ENCODE measurements around the gene ABCC11.

ABCC11 gene

DNA sequence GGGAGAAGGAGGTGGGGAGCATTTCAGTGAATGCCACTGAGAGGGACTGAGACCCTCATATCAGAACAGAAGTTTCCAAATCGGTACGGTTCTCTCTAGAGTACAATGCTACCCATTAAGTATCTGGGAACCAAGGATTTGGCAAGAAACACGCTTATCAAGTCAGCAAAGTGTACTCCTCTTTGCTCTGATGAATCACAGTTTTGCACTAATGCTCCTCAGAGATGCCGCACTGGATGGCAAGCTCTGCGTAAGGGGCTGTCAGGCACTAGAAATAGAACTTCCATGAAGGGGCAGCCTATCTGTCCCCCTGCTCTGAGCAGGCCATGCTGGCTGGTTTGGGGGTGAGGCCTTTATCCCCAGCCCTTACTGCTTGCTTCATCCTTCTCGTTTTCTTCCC lies 86.8 kb downstream of the ABCC11 start:
- DNase-seq = no peak

DNA sequence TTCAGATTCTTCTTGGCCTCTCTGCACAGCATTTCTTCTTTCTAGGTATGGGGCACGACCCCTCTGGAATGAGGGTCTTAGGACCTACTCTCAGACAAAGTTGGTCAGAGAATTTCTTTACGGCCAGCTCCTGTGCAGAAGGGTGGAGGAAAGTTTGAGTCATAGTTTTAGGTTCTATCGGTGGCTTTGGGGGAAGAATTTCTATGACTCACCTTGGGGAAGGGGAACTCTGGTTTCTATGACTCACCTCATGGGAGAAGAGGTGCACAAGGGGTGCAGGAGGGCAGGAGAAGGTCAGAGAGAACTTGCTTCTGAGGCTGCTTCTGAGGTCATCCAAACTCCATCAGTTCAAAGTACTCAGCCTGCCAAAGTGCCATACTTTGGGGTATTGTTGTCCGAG lies 89.0 kb downstream of the ABCC11 start:
- DNase-seq = peak in 1 of 2 donors; percentile 7

DNA sequence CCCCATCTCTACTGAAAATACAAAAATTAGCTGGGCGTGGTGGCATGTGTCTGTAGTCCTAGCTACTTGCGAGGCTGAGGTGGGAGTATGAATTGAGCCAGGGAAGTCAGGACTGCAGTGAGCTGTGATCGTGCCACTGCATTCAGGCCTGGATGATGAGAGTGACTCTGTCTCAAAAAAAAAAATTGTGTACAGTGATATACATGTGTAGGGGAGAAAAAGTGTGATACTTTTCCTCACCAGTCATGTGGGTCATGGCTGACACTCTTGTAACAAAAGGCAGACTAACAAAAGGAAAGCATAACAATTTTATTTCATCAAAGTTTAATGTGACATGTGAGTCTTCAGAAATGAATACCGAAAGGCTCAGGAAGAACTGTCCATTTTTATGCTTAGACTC lies 89.5 kb downstream of the ABCC11 start:
- no peak for DNase-seq

- DNase-seq = no peak
These were observed 90.0 kb downstream of the ABCC11 start for GRCh38 chr16:48157302-48157701.

GRCh38 chr16:48156790-48157209 lies 90.5 kb downstream of the ABCC11 start:
- peak; percentile 79 for DNase-seq

GRCh38 chr16:48155926-48156789 lies 91.2 kb downstream of the ABCC11 start, which contains the start of gene ABCC12:
Gene ABCC12, minus strand, starts transcription at chr16:48155993. Its CDS starts 9,569 bp downstream, at chr16:48146424.
- no peak for DNase-seq

- DNase-seq = no peak
These were observed 93.6 kb downstream of the ABCC11 start for GRCh38 chr16:48153774-48154173.

- DNase-seq = no peak
These were observed 95.1 kb downstream of the ABCC11 start for GRCh38 chr16:48152226-48152625.

DNA sequence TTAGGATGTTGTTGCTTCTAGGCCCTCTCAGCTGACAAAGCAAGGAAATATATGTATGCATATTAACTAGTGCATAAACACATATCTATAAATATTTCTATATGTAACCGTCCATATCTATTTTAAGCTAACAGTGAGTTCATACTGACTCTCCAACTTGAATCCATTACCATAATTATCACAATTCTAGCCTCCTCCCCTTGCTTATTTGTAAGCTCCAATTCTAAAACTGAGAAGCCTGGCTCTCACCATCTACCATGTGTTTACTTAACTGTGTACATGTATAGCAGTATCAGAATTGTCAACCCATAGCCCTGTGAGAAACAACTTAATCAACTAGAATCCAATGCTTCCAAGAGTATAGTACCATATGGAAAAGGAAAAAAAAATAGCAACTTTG lies 96.6 kb downstream of the ABCC11 start:
- no peak for DNase-seq

GRCh38 chr16:48146710-48147109 lies 100.6 kb downstream of the ABCC11 start:
- no peak for DNase-seq

DNA sequence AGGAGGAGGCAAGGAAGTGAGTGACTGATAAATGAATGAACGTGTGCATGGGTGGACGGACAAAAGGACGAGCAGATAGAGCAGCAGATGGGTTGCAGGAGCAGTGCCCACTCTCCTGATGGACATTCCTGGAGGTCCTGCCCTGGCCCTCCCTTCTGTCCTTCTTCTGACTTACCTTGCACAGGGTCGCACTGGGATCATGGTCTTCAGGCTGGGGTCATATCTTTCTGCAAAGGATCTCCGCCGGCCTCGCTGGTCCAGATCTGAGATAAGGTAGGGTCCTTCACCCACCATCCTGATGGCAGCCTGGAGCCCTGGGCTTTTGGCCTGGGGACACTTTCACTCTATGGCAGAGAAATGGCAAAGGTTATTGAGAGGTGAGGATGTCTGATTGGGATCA lies 101.2 kb downstream of the ABCC11 start:
- DNase-seq = no peak

- DNase-seq = no peak
These were observed 103.4 kb downstream of the ABCC11 start for GRCh38 chr16:48143812-48144368.

GRCh38 chr16:48140821-48141220 lies 106.5 kb downstream of the ABCC11 start:
- no peak for DNase-seq

- DNase-seq = no peak
These were observed 107.8 kb downstream of the ABCC11 start for GRCh38 chr16:48139517-48139916.

DNA sequence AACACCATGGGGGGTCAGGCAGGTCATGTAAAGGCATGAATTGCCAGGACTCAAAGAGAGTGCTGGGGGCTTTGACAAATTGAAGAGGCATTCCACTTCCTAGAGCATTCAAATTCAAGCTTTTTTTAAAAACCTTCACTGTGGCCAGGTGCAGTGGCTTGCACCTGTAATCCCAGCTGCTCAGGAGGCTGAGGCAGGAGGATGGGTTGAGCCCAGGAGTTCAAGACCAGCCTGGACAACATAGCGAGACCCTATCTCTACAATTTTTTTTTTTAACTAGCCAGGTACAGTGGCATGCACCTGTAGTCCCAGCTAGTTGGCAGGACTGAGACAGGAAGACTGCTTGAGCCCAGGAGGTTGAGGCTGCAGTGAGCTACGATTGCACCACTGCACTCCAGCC lies 108.8 kb downstream of the ABCC11 start:
- DNase-seq = no peak

GRCh38 chr16:48137822-48138221 lies 109.5 kb downstream of the ABCC11 start:
- DNase-seq = no peak

DNA sequence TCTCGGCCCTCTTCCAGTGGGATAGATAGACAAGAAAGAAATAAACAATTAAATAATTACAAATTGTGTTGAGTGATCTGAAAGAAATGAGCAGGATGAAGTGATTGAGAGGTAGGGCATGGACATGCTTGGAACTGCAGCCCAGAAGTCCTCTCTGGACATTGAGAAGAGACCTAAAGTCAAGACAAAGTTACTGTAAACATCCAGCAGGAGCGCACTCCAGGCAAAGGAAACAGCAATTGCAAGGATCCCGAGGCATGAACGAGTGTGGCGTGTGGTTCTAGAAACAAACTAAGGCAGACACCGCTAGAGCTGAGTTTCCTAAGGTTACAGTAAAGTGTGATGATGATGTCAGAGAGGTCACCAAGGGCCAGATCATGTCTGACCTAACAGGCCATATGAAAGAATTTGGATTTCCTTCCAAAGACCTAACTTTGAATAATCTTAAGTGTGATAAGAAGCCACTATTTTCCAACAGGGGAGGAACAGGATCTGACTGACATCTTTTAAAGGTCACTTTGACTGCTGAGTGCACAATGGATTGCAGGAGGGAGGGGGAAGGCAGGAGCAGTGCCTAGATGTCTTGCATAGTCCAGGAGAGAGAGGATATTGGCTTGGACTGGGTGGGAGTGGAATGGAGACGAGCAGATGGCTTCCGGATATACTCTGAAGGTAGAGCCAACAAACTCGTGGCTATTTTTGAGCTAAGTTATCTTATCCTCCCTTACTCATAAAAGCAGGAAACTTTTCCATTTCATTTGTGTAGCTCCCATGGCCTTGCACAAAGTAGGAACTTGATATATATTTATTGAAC lies 110.6 kb downstream of the ABCC11 start:
- DNase-seq = no peak

DNA sequence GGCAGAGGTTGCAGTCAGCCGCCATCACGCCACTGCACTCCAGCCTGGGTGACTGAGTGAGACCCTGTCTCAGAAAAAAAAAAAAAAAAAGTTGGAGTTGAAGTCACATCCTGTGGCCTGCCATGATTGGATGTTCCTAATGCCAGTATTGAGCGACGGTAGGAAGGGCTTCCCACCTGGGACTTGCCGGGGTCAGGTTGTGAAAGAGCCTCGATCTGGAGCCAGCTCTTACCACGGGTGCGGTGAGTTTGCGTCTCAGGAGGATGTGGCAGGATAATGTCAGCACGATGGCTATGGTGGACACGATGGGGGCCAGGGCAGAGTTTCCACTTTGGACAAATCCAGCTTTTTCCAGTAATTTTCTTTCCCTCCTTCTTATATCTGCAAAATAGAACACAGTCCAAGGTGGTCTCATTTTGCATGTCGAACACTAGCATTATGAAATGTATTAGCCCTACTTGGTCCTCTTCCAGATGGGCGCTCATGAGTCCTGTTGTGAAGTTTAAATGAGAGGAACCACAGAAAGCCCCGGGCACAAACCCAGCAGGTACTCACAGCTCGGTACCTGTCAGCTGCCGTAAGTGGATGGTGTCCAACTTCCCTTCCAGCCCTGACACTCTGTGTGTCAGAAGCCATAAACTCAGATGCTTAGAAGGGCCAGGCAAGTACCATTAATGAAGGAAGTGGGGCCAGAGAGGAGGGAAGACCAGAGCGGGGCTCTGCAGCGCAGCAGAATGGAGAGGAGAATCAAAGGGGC lies 113.7 kb downstream of the ABCC11 start:
- no peak for DNase-seq

GRCh38 chr16:48132696-48133095 lies 114.6 kb downstream of the ABCC11 start:
- DNase-seq = no peak

GRCh38 chr16:48131201-48131935 lies 116.0 kb downstream of the ABCC11 start:
- no peak for DNase-seq

- DNase-seq = no peak
These were observed 117.4 kb downstream of the ABCC11 start for GRCh38 chr16:48129926-48130325.

DNA sequence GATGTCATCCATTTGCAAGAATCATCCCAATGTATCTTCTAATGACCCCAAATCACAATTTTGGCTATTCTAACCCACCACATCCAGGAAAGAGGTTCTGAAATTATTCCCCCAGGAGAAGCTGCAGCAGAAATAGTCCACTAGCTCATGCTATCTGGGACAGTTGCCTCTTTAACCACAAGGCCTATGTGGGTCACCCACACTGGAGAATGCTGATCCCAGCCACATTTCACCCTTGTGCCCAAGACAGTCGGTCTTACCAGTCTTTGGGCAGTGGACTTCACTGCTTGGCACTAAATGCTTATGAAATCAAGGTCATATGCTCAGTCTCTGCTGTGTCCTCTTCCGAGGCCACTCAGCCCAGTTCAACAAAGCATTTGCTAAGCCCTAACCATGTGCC lies 118.6 kb downstream of the ABCC11 start:
- no peak for DNase-seq

All from inflammatory macrophage (primary cell).